Measurements from ENCODE around the gene RIC8A.
"Not testable (repeated sequence)": the region's sequence is repeated elsewhere in the genome, so short reads cannot be mapped to it uniquely, and the experiment has no call there.

The RIC8A gene

DNA sequence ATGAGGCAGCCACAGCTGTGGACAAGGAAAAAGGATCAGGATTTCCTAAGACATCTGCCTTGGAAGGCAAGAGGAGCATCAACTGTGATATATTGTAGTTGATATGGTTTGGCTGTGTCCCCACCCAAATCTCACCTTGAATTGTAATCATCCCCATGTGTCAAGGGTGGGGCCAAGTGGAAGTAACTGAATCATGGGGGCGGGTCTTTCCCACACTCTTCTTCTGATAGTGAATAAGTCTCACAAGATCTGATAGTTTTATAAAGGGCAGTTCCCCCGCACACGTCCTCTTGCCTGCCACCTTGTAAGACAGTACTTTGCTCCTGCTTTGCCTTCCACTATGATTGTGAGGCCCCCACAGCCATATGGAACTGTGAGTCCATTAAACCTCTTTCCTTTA lies 10.2 kb downstream of the RIC8A start:
- DNase-seq (ENCODE audit: extremely low read depth, low read depth): no peak
- TF ChIP-seq, protein P1, sequence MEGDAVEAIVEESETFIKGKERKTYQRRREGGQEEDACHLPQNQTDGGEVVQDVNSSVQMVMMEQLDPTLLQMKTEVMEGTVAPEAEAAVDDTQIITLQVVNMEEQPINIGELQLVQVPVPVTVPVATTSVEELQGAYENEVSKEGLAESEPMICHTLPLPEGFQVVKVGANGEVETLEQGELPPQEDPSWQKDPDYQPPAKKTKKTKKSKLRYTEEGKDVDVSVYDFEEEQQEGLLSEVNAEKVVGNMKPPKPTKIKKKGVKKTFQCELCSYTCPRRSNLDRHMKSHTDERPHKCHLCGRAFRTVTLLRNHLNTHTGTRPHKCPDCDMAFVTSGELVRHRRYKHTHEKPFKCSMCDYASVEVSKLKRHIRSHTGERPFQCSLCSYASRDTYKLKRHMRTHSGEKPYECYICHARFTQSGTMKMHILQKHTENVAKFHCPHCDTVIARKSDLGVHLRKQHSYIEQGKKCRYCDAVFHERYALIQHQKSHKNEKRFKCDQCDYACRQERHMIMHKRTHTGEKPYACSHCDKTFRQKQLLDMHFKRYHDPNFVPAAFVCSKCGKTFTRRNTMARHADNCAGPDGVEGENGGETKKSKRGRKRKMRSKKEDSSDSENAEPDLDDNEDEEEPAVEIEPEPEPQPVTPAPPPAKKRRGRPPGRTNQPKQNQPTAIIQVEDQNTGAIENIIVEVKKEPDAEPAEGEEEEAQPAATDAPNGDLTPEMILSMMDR (IDR thresholded peaks at IDR 0.05; ENCODE audit: low read depth, low read length): no peak

DNA sequence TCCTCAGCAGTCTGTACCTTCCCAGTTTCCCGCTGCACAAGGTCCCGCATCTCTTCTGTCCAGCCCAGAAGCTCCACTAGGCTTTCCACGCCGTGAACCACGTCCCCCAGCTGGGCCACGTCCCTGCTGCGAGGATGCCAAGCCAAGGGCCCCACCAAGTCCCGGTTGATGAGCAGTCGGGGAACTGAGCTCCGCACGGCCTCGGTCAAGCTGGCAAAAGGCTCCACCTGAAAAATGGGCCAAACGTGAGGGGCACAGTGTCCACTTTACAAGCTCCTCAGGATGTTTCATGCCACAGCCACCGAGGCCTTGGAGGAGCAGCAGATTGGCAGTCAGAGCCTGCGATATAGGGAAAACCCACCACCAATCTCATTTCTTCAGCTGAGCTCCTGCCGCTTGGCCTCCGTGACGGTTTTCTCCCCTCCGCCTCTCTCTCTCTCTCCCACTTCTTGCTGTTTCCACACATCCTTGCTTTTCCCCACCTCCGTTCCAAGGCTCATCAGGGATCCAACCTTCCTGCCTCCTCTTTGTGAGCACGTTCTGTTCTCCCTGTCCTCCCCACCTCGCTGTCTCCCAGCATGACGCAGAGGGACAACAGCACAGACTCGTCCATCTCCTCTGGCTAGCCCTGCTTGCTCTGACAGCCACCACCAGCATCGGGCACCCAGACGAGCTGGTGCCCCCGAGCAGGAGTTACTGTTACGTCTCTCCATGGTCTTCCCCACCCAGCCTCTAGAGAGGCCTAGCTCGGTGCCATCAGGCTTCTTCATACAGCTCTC lies 11.5 kb downstream of the RIC8A start:
- TF ChIP-seq, protein P1 (IDR thresholded peaks at IDR 0.05; ENCODE audit: low read depth, low read length): no peak

DNA sequence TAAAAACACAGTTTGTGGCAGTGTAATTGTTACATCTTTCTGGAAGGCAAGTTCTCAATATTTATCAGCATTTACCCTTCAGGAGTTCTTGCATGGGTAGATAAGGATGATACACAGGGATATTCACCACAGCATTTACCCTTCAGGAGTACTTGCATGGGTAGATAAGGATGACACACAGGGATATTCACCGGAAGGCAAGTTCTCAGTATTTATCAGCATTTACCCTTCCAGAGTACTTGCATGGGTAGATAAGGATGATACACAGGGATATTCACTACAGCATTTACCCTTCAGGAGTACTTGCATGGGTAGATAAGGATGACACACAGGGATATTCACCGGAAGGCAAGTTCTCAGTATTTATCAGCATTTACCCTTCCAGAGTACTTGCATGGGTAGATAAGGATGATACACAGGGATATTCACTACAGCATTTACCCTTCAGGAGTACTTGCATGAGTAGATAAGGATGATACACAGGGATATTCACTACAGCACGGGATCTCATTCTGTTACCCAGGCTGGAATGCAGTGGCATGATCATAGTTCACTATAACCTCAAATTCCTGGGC lies 13.2 kb downstream of the RIC8A start:
- DNase-seq (ENCODE audit: extremely low read depth, low read depth): not testable (repeated sequence)

More for the DNA sequence above, 11.5 kb downstream of the RIC8A start:
- DNase-seq (ENCODE audit: extremely low read depth, low read depth): no peak

DNA sequence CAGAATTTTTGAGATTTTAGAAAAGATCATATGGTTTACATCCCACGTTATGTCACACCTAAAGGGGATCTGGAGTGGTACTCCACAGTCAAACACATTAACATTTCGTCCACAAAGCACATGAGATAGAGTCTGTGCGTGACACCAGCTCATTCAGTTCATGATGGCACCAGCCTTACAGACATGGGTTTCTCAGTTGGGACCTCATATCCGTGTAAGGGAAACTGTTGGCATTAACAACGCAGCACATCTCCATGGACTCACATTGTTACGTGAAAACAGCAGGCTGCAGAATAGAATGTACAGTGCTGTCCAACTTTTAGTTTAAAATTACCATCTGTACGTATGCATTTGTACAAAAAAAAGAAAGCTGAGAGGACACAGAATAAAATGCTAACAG lies 14.0 kb downstream of the RIC8A start:
- DNase-seq (ENCODE audit: extremely low read depth, low read depth): no peak
- TF ChIP-seq, protein P1 (IDR thresholded peaks at IDR 0.05; ENCODE audit: low read depth, low read length): no peak

DNA sequence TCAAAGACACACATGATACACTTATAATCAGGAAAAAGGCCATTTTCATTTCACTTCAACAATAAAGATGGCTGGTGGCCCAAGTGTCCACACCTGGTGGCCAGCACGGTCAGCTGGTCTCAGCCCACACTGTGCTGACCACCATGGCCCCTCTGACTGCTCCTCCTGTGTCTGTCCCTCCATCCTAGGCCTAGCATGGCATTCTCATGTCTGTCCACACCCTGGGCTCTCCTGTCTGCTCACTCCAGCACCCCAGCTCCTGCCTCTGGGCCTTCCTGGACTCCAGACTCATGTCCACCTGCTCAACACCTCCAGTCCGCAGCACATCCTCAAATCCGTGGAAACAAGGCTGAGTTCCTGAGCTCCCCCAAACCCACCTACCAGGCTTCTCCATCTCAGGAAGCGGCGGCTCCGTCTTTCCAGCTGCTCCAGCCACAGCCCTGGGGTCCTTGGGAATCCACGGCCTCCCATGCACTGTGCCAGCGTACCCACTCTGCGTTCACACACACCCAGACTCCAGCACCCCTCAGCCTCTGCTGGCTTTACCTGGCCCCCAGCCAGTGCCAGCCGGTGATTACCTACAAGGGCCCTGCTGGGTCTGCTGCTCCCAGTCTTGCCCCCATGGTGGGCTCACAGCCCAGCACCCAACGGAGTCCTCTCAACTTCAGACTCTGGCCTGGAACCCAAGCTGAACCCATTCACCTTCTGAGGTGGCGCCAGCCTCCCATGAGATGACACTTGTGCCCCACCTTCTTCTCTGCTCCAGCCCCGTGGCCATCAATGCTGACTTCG lies 14.7 kb downstream of the RIC8A start:
- TF ChIP-seq, protein P1 (IDR thresholded peaks at IDR 0.05; ENCODE audit: low read depth, low read length): no peak
- DNase-seq (ENCODE audit: extremely low read depth, low read depth): no peak

DNA sequence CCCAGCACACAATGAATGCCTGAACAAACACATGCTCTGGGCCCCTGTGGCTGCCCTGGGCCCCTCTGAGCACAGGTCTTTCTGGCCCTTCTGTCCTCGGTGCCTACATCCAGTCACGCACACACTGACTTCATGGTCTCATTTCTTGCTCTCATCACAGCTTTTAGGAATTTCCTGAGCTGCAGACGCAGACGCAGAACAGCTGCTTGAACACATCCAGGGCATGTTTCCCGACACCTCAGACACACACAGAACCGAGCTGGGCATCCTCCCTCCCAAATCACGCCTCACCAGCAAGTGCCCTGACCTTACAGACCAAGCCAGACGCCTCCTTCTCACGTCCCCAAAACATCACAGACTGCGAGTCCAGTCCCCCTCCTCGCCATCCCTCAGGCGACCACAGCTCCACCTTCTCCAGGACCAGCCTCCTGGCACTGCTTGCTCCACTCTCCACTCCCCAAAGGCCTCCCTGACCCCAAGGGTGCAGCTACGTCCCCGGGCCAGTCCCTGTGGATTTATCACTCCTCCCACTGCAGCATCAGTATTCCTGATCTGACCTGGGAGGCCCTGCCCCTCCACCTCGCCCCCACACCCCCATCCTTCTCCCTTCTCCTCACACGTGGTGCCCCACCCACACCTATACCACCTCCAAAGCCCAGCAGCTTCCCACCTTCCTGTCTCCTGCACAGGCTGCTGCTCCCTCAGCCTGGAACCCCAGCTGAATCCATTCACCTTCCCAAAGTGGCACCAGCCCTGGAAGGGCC lies 15.7 kb downstream of the RIC8A start:
- no peak for DNase-seq (ENCODE audit: extremely low read depth, low read depth)
- TF ChIP-seq, protein P1 (IDR thresholded peaks at IDR 0.05; ENCODE audit: low read depth, low read length): no peak

DNA sequence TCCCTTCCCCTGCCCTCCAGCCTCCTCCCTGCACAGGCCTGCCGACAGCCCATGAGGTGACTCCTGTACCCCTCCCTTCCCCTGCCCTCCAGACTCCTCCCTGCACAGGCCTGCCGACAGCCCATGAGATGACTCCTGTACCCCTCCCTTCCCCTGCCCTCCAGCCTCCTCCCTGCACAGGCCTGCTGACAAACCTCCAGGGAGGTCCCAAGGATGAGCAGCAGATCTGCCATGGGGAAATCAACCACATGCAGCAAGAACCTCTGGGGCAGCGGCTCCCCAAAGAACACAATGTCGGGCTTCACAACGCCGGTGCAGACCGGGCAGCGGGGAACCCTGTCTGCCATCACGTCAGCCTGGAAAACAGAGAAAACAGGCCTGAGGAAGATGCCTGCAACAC lies 16.4 kb downstream of the RIC8A start:
- no peak for DNase-seq (ENCODE audit: extremely low read depth, low read depth)

More for the DNA sequence above, 16.4 kb downstream of the RIC8A start:
- TF ChIP-seq, protein P1 (IDR thresholded peaks at IDR 0.05; ENCODE audit: low read depth, low read length): no peak
